ENCODE data around the gene TNFRSF4. TPM values are rescaled to one million over a fixed set of nuclear protein-coding genes. Genes with fewer than 3 reads are reported as not detected.

TNFRSF4 gene
- total RNA-seq, 1 experiment from 2014 or later = not detected

DNA sequence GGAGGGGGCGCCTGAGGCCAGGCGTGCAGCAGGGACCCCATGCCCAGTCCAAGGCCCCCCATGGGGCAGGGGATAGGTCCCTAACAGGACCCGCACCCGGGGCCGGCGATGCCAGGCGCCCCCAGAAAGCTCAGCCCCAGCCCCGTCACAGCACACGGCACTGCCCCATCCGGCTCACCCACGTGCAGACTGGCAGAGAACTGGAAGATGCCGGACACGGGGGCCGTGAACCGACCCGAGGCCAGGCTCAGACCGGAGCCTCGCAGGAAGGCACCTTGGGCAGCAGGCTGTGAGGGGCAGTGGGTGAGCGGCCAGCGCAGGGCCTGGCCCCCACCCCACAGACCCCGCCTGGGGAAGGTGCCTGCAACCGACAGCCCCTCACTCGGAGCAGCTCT lies 29.3 kb upstream of the TNFRSF4 start:
- H3K36me3 ChIP-seq (ENCODE audit: insufficient read depth, low read length) = no peaks in the 10 kb centered on the region
- H4K20me1 ChIP-seq (ENCODE audit: insufficient read depth, low read depth, low read length) = peaks cover 9% of the 10 kb centered on the region; the same call in 1 of the 2 replicates
- no peak overlapping the region for H3K4me3 ChIP-seq (ENCODE audit: low read length)
- H3K4me2 ChIP-seq (ENCODE audit: low read depth, low read length, poor library complexity, severe bottlenecking) = no peak overlapping the region
- H3K9ac ChIP-seq (ENCODE audit: low read length) = no peak overlapping the region
- no peaks in the 10 kb centered on the region for H3K9me3 ChIP-seq (ENCODE audit: low read length)
- no peaks in the 10 kb centered on the region for H3K27me3 ChIP-seq (ENCODE audit: low read length)
- H3K79me2 ChIP-seq (ENCODE audit: low read length) = no peaks in the 10 kb centered on the region
- no peak for DNase-seq
- no peaks in the 10 kb centered on the region for H3K9me2 ChIP-seq (replicated peaks; ENCODE audit: insufficient read depth, low read length)
- H2AFZ ChIP-seq (ENCODE audit: low read length) = no peak overlapping the region
- H3K4me1 ChIP-seq (ENCODE audit: low read length) = no peaks in the 10 kb centered on the region
- no peak overlapping the region for H3K27ac ChIP-seq (ENCODE audit: low read length)

GRCh38 chr1:1242461-1243265 lies 28.7 kb upstream of the TNFRSF4 start:
- Histone ChIP-seq H3K4me1 (ENCODE audit: low read length) (no peaks in the 10 kb centered on the region), H4K20me1 (ENCODE audit: insufficient read depth, low read depth, low read length) (peaks cover 12% of the 10 kb centered on the region; the same call in 1 of the 2 replicates), H3K9ac (ENCODE audit: low read length) (no peak overlapping the region), H3K4me3 (ENCODE audit: low read length) (no peak overlapping the region), H3K79me2 (ENCODE audit: low read length) (no peaks in the 10 kb centered on the region), H3K9me3 (ENCODE audit: low read length) (no peaks in the 10 kb centered on the region), H3K27me3 (ENCODE audit: low read length) (no peaks in the 10 kb centered on the region), H3K9me2 (replicated peaks; ENCODE audit: insufficient read depth, low read length) (no peaks in the 10 kb centered on the region), H2AFZ (ENCODE audit: low read length) (no peak overlapping the region), H3K4me2 (ENCODE audit: low read depth, low read length, poor library complexity, severe bottlenecking) (no peak overlapping the region), H3K36me3 (ENCODE audit: insufficient read depth, low read length) (no peaks in the 10 kb centered on the region), H3K27ac (ENCODE audit: low read length) (no peak overlapping the region)
- DNase-seq = no peak

GRCh38 chr1:1241588-1242219 lies 27.8 kb upstream of the TNFRSF4 start:
- Histone ChIP-seq H3K27me3 (ENCODE audit: low read length) (no peaks in the 10 kb centered on the region), H3K9me3 (ENCODE audit: low read length) (no peaks in the 10 kb centered on the region), H3K27ac (ENCODE audit: low read length) (no peak overlapping the region), H3K36me3 (ENCODE audit: insufficient read depth, low read length) (no peaks in the 10 kb centered on the region), H3K9ac (ENCODE audit: low read length) (no peak overlapping the region), H3K4me2 (ENCODE audit: low read depth, low read length, poor library complexity, severe bottlenecking) (no peak overlapping the region), H2AFZ (ENCODE audit: low read length) (no peak overlapping the region), H3K4me1 (ENCODE audit: low read length) (no peaks in the 10 kb centered on the region), H3K79me2 (ENCODE audit: low read length) (no peaks in the 10 kb centered on the region), H3K9me2 (replicated peaks; ENCODE audit: insufficient read depth, low read length) (no peaks in the 10 kb centered on the region), H4K20me1 (ENCODE audit: insufficient read depth, low read depth, low read length) (peaks cover 7% of the 10 kb centered on the region; the same call in 1 of the 2 replicates), H3K4me3 (ENCODE audit: low read length) (no peak overlapping the region)
- no peak for DNase-seq

- Histone ChIP-seq H2AFZ (ENCODE audit: low read length) (no peak overlapping the region), H3K79me2 (ENCODE audit: low read length) (no peaks in the 10 kb centered on the region), H3K9me2 (replicated peaks; ENCODE audit: insufficient read depth, low read length) (no peaks in the 10 kb centered on the region), H3K9ac (ENCODE audit: low read length) (no peak overlapping the region), H3K9me3 (ENCODE audit: low read length) (no peaks in the 10 kb centered on the region), H3K4me1 (ENCODE audit: low read length) (no peaks in the 10 kb centered on the region), H4K20me1 (ENCODE audit: insufficient read depth, low read depth, low read length) (peaks cover 7% of the 10 kb centered on the region; the same call in 1 of the 2 replicates), H3K4me3 (ENCODE audit: low read length) (no peak overlapping the region), H3K4me2 (ENCODE audit: low read depth, low read length, poor library complexity, severe bottlenecking) (no peak overlapping the region), H3K27me3 (ENCODE audit: low read length) (no peaks in the 10 kb centered on the region), H3K27ac (ENCODE audit: low read length) (no peak overlapping the region), H3K36me3 (ENCODE audit: insufficient read depth, low read length) (no peaks in the 10 kb centered on the region)
- DNase-seq = no peak
Observed at GRCh38 chr1:1240822-1241587, 27.1 kb upstream of the TNFRSF4 start.

DNA sequence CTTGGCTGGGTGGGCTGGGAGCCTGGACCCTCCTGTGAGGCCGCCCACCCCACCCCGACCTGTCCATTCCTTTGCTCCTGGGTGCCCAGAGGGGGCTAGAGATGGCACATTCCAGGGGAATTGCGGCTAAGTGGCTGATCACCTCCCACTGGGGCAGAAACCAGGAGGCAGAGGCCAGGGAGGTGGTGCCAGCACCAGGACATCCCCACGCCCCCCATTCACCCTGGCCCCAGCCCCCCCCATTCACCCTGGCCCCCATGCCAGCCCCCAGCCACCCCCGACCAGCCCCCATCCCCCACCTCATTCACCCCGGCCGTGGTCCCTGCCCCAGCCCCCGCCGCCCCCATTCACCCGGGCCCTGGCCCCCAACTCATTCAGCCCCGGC lies 26.4 kb upstream of the TNFRSF4 start:
- Histone ChIP-seq H3K9ac (ENCODE audit: low read length) (no peak overlapping the region), H3K4me3 (ENCODE audit: low read length) (no peak overlapping the region), H3K9me3 (ENCODE audit: low read length) (no peaks in the 10 kb centered on the region), H3K27me3 (ENCODE audit: low read length) (no peaks in the 10 kb centered on the region), H2AFZ (ENCODE audit: low read length) (no peak overlapping the region), H3K27ac (ENCODE audit: low read length) (no peak overlapping the region), H3K4me2 (ENCODE audit: low read depth, low read length, poor library complexity, severe bottlenecking) (no peak overlapping the region), H4K20me1 (ENCODE audit: insufficient read depth, low read depth, low read length) (peaks cover 7% of the 10 kb centered on the region; the same call in 1 of the 2 replicates), H3K4me1 (ENCODE audit: low read length) (no peaks in the 10 kb centered on the region), H3K9me2 (replicated peaks; ENCODE audit: insufficient read depth, low read length) (no peaks in the 10 kb centered on the region), H3K79me2 (ENCODE audit: low read length) (no peaks in the 10 kb centered on the region), H3K36me3 (ENCODE audit: insufficient read depth, low read length) (no peaks in the 10 kb centered on the region)
- no peak for DNase-seq

DNA sequence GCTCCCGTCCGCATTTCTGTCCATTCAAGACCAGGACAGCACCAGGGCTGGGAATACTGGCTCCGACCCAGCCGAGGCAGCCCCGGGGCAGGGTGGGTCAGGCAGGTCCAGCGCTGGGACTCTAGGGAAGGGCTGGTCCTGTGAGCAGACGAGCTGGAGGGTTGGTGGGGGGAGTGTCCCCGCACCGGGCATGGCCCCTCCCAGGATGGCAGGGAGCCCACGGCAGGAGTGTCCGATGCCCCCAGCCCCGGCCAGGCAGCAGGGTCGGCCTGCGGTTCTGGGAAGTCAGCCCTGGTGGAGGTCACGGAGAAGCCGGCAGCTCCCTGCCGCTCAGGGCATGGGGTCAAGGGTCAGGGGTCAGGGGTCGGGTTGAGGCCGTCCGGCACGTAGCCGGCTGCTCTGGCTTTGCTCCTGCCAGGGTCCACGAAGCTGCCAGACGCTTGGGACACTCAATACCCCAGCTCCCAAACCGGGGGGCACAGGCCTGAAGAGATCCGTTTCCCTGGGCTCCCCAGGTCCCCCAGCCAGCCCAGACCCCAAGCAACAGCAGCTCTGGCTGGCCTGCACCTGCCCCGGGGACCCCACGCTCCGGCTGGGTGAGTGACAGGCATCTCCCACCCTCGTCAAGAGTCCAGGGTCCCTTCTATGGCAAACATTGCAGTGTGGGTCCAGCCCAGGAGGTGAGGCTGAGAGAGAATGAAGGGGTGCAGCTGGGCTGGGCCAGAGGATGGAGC lies 25.8 kb upstream of the TNFRSF4 start:
- DNase-seq = no peak
- Histone ChIP-seq H3K27me3 (ENCODE audit: low read length) (no peaks in the 10 kb centered on the region), H2AFZ (ENCODE audit: low read length) (no peak overlapping the region), H4K20me1 (ENCODE audit: insufficient read depth, low read depth, low read length) (peaks cover 7% of the 10 kb centered on the region; the same call in 1 of the 2 replicates), H3K27ac (ENCODE audit: low read length) (no peak overlapping the region), H3K9ac (ENCODE audit: low read length) (no peak overlapping the region), H3K4me3 (ENCODE audit: low read length) (no peak overlapping the region), H3K9me2 (replicated peaks; ENCODE audit: insufficient read depth, low read length) (no peaks in the 10 kb centered on the region), H3K79me2 (ENCODE audit: low read length) (no peaks in the 10 kb centered on the region), H3K4me2 (ENCODE audit: low read depth, low read length, poor library complexity, severe bottlenecking) (no peak overlapping the region), H3K36me3 (ENCODE audit: insufficient read depth, low read length) (no peaks in the 10 kb centered on the region), H3K4me1 (ENCODE audit: low read length) (no peaks in the 10 kb centered on the region), H3K9me3 (ENCODE audit: low read length) (no peaks in the 10 kb centered on the region)

DNA sequence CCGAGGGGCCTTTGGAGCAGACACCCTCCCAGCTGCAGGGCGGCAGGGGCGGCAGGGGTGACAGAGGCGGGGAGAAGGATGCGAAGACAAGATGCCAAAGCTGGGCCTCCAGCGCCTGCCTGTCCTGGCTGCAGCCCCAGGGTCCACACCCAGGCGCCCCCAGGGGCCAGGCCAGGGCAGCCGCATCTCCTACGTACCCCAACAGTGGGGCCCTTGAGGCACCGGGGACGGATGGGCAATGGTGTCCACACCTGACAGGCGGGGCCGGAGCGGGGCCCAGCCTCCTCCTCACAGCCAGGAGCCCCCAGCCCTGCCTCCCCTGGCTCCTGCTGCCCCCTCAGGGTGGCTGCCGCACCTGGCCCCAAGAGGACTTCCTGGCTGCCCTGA lies 25.3 kb upstream of the TNFRSF4 start:
- H3K79me2 ChIP-seq (ENCODE audit: low read length) = no peaks in the 10 kb centered on the region
- no peak overlapping the region for H3K27ac ChIP-seq (ENCODE audit: low read length)
- no peak overlapping the region for H3K4me2 ChIP-seq (ENCODE audit: low read depth, low read length, poor library complexity, severe bottlenecking)

More for the DNA sequence above, 25.3 kb upstream of the TNFRSF4 start:
- no peak for DNase-seq
- Histone ChIP-seq H2AFZ (ENCODE audit: low read length) (no peak overlapping the region), H3K27me3 (ENCODE audit: low read length) (no peaks in the 10 kb centered on the region), H3K9ac (ENCODE audit: low read length) (no peak overlapping the region), H3K9me2 (replicated peaks; ENCODE audit: insufficient read depth, low read length) (no peaks in the 10 kb centered on the region), H3K4me1 (ENCODE audit: low read length) (no peaks in the 10 kb centered on the region), H4K20me1 (ENCODE audit: insufficient read depth, low read depth, low read length) (peaks cover 7% of the 10 kb centered on the region; the same call in 1 of the 2 replicates), H3K36me3 (ENCODE audit: insufficient read depth, low read length) (no peaks in the 10 kb centered on the region), H3K4me3 (ENCODE audit: low read length) (no peak overlapping the region), H3K9me3 (ENCODE audit: low read length) (no peaks in the 10 kb centered on the region)

All from Karpas-422 (cell line).